GM12892 (cell line): ENCODE results near the gene OR5B21.

ENCODE experiments used
- POLR2A ChIP-seq: IDR thresholded peaks from 2 replicates; pipeline ENCODE4 v1.6.1; 2011; ENCODE audit warnings: low read depth, low read length, control low read depth
- POLR2AphosphoS5 ChIP-seq: IDR thresholded peaks from 2 replicates; pipeline ENCODE4 v1.6.1; 2011; ENCODE audit warnings: low read depth, low read length, control low read depth
- TAF1 ChIP-seq: IDR thresholded peaks from 2 replicates; pipeline ENCODE4 v1.6.1; 2011; ENCODE audit warnings: low read depth, mild to moderate bottlenecking, control low read depth, low read length, borderline replicate concordance

DNA sequence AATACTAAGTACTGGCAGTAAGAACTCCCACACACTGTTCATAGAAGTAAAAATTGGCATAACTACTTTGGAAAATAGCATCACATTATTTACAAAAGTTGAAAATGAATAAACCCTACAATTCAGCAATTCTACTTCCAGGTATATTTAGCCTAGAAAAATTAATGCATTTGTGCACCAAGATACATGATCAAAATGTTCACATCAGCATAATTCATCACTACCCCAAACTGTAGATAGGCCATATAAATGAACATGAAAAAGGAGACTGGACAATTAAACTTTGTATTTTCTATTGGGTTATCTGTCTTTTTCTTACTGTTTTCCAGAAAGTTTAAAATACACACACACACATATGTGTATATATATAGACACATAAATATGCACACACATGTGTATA lies 5.9 kb downstream of the OR5B21 start:
- TF ChIP-seq POLR2AphosphoS5 (no peak), TAF1 (no peak), POLR2A (no peak)
